Adipocyte (in vitro differentiated cells): ENCODE measurements around the gene CREBBP.
A peak's percentile ranks its signal among the peaks of the same experiment; 100 is the strongest.

Experiments used
- DNase-seq: peaks from one replicate; pipeline ENCODE4 v3.0.0-alpha.2; 2015; ENCODE audit warnings: low read depth
- H3K27me3 ChIP-seq: replicated peaks from 2 replicates; pipeline ENCODE4 v1.7.0; 2013; ENCODE audit warnings: mild to moderate bottlenecking, low read length, moderate library complexity; ENCODE audit not compliant: control insufficient read depth, insufficient read depth
- H3K36me3 ChIP-seq: 2 replicates; pipeline ENCODE4 v1.7.0; 2013; ENCODE audit warnings: low read length, mild to moderate bottlenecking, moderate library complexity; ENCODE audit not compliant: control insufficient read depth, insufficient read depth, severe bottlenecking
- H3K4me1 ChIP-seq: 2 replicates; pipeline ENCODE4 v1.7.0; 2013; ENCODE audit warnings: mild to moderate bottlenecking, low read length, moderate library complexity; ENCODE audit not compliant: control insufficient read depth, insufficient read depth
- H3K4me3 ChIP-seq: 2 replicates; pipeline ENCODE4 v1.7.0; 2013; ENCODE audit warnings: mild to moderate bottlenecking, low read length, moderate library complexity
- H3K9ac ChIP-seq: 2 replicates; pipeline ENCODE4 v1.7.0; 2013; ENCODE audit warnings: mild to moderate bottlenecking, low read length, moderate library complexity
- H3K9me3 ChIP-seq: 2 replicates; pipeline ENCODE4 v1.7.0; 2013; ENCODE audit warnings: mild to moderate bottlenecking, low read length, moderate library complexity; ENCODE audit not compliant: control insufficient read depth

Gene CREBBP

GRCh38 chr16:3835089-3835602, 45.4 kb downstream of the CREBBP start:
- Histone ChIP-seq H3K9me3 (peaks cover 12% of the 10 kb centered on the region), H3K4me1 (peaks cover 12% of the 10 kb centered on the region), H3K9ac (no peak overlapping the region), H3K27me3 (no peaks in the 10 kb centered on the region), H3K36me3 (peaks cover 9% of the 10 kb centered on the region), H3K4me3 (no peak overlapping the region)
- DNase-seq = no peak

- Histone ChIP-seq H3K27me3 (no peaks in the 10 kb centered on the region), H3K4me3 (no peak overlapping the region), H3K36me3 (peaks cover 17% of the 10 kb centered on the region), H3K9me3 (peaks cover 12% of the 10 kb centered on the region), H3K4me1 (peaks cover under 1% of the 10 kb centered on the region), H3K9ac (no peak overlapping the region)
- DNase-seq = no peak
These were observed 47.8 kb downstream of the CREBBP start for GRCh38 chr16:3832668-3833067.

GRCh38 chr16:3830625-3831254, 49.8 kb downstream of the CREBBP start:
- H3K4me1 ChIP-seq = no peaks in the 10 kb centered on the region
- DNase-seq = no peak
- no peak overlapping the region for H3K4me3 ChIP-seq
- no peaks in the 10 kb centered on the region for H3K27me3 ChIP-seq
- peaks cover 17% of the 10 kb centered on the region for H3K36me3 ChIP-seq
- peaks cover 12% of the 10 kb centered on the region for H3K9me3 ChIP-seq
- no peak overlapping the region for H3K9ac ChIP-seq

GRCh38 chr16:3829631-3830536, 50.6 kb downstream of the CREBBP start:
- Histone ChIP-seq H3K4me3 (no peak overlapping the region), H3K9ac (no peak overlapping the region), H3K27me3 (no peaks in the 10 kb centered on the region), H3K4me1 (peaks cover 7% of the 10 kb centered on the region), H3K9me3 (peaks cover 12% of the 10 kb centered on the region), H3K36me3 (peaks cover 15% of the 10 kb centered on the region)
- peak; percentile 44 for DNase-seq

- peaks cover 8% of the 10 kb centered on the region for H3K36me3 ChIP-seq
- no peak for DNase-seq
- H3K4me3 ChIP-seq = no peak overlapping the region
- no peaks in the 10 kb centered on the region for H3K9me3 ChIP-seq
- H3K27me3 ChIP-seq = no peaks in the 10 kb centered on the region
- H3K4me1 ChIP-seq = peaks cover 43% of the 10 kb centered on the region
- no peak overlapping the region for H3K9ac ChIP-seq
These were observed 54.6 kb downstream of the CREBBP start for GRCh38 chr16:3825940-3826339.

GRCh38 chr16:3825103-3825502, 55.4 kb downstream of the CREBBP start:
- H3K4me1 ChIP-seq = peaks cover 51% of the 10 kb centered on the region
- H3K4me3 ChIP-seq = peak overlapping the region; percentile 14
- no peak overlapping the region for H3K9ac ChIP-seq
- no peaks in the 10 kb centered on the region for H3K9me3 ChIP-seq
- H3K27me3 ChIP-seq = no peaks in the 10 kb centered on the region
- peak; percentile 64 for DNase-seq
- peaks cover 8% of the 10 kb centered on the region for H3K36me3 ChIP-seq

- Histone ChIP-seq H3K9ac (no peak overlapping the region), H3K9me3 (no peaks in the 10 kb centered on the region), H3K36me3 (peaks cover 2% of the 10 kb centered on the region), H3K27me3 (no peaks in the 10 kb centered on the region), H3K4me3 (peak overlapping the region; percentile 14), H3K4me1 (peaks cover 59% of the 10 kb centered on the region)
- no peak for DNase-seq
These were observed 56.3 kb downstream of the CREBBP start for GRCh38 chr16:3824121-3824795.

GRCh38 chr16:3823427-3823826, 57.1 kb downstream of the CREBBP start:
- Histone ChIP-seq H3K4me3 (no peak overlapping the region), H3K9ac (no peak overlapping the region), H3K9me3 (no peaks in the 10 kb centered on the region), H3K4me1 (peaks cover 67% of the 10 kb centered on the region), H3K27me3 (no peaks in the 10 kb centered on the region), H3K36me3 (no peaks in the 10 kb centered on the region)
- DNase-seq = no peak

- no peaks in the 10 kb centered on the region for H3K27me3 ChIP-seq
- no peaks in the 10 kb centered on the region for H3K9me3 ChIP-seq
- H3K4me1 ChIP-seq = peaks cover 67% of the 10 kb centered on the region
- H3K9ac ChIP-seq = no peak overlapping the region
- H3K36me3 ChIP-seq = no peaks in the 10 kb centered on the region
- DNase-seq = no peak
- no peak overlapping the region for H3K4me3 ChIP-seq
These were observed 58.0 kb downstream of the CREBBP start for GRCh38 chr16:3822366-3823045.

GRCh38 chr16:3821184-3821583, 59.3 kb downstream of the CREBBP start:
- Histone ChIP-seq H3K4me3 (no peak overlapping the region), H3K27me3 (no peaks in the 10 kb centered on the region), H3K9me3 (no peaks in the 10 kb centered on the region), H3K9ac (no peak overlapping the region), H3K4me1 (peaks cover 67% of the 10 kb centered on the region), H3K36me3 (no peaks in the 10 kb centered on the region)
- DNase-seq = no peak
